ENCODE results near the gene MMP23B. TPM values are rescaled to one million over a fixed set of nuclear protein-coding genes. Genes with fewer than 3 reads are reported as not detected.

The MMP23B gene
- polyA plus RNA-seq, 2 of the 4 experiments (the other 2 are of a cell fraction): 1.0 TPM; not detected in 1

GRCh38 chr1:1616838-1617237 lies 15.1 kb upstream of the MMP23B start:
- Histone ChIP-seq H3K4me1 (peaks cover 17% of the 10 kb centered on the region), H3K27ac (peak overlapping the region in 1 of 2 experiments; percentile 99; a peak in 2 of 6 replicates), H3K4me2 (peak overlapping the region; percentile 93), H3K4me3 (no peak overlapping the region; the same call in 1 of the 3 replicates), H3K9me3 (no peaks in the 10 kb centered on the region)
- no peak for FAIRE-seq
- ChIA-PET CTCF (no interaction called here), POLR2A (no interaction called here)
- ATAC-seq: no peak
- DNase-seq (ENCODE audit: low read depth in 1 of 2, low spot score in 1 of 2): no peak
- 87% methylated on average over 15 of the region's 19 CpGs for WGBS (ENCODE audit: missing lambda C conversion rate)
- TF ChIP-seq CTCF (IDR thresholded peaks at IDR 0.05) (no peak), ZC3H11A (IDR thresholded peaks at IDR 0.05) (no peak), BHLHE40 (IDR thresholded peaks at IDR 0.05; ENCODE audit: low read depth, low read length) (no peak), ZSCAN20 (CRISPR knock-in tag; IDR thresholded peaks at IDR 0.05) (no peak), FOXS1 (CRISPR knock-in tag; IDR thresholded peaks at IDR 0.05) (no peak), PHF8 (IDR thresholded peaks at IDR 0.05; ENCODE audit: borderline replicate concordance, low read depth) (no peak), JUN (IDR thresholded peaks at IDR 0.05) (no peak), POLR2A (IDR thresholded peaks at IDR 0.05; ENCODE audit: low read length) (no peak), HMGXB4 (CRISPR knock-in tag; IDR thresholded peaks at IDR 0.05; ENCODE audit: borderline replicate concordance) (no peak), ATOH8 (CRISPR knock-in tag; IDR thresholded peaks at IDR 0.05; ENCODE audit: low read depth) (no peak), MYC (IDR thresholded peaks at IDR 0.05; ENCODE audit: borderline replicate concordance, low read length) (no peak), CEBPB (IDR thresholded peaks at IDR 0.05) (no peak), MAZ (IDR thresholded peaks at IDR 0.05; ENCODE audit: borderline replicate concordance, low read depth, low read length) (no peak), SMC3 (IDR thresholded peaks at IDR 0.05) (no peak), CHD2 (IDR thresholded peaks at IDR 0.05; ENCODE audit: low read length, partially characterized antibody) (no peak), EHMT2 (IDR thresholded peaks at IDR 0.05; ENCODE audit: low read depth) (no peak), GATA3 (IDR thresholded peaks at IDR 0.05; ENCODE audit: borderline replicate concordance) (no peak)

GRCh38 chr1:1617516-1617915 lies 14.5 kb upstream of the MMP23B start:
- Histone ChIP-seq H3K4me2 (no peak overlapping the region), H3K4me3 (no peak overlapping the region), H3K4me1 (peaks cover 17% of the 10 kb centered on the region), H3K9me3 (no peaks in the 10 kb centered on the region), H3K27ac (no peak overlapping the region)
- TF ChIP-seq ZNF302 (CRISPR knock-in tag; IDR thresholded peaks at IDR 0.05) (no peak), TFCP2L1 (CRISPR knock-in tag; IDR thresholded peaks at IDR 0.05) (no peak), ESRRA (IDR thresholded peaks at IDR 0.05; ENCODE audit: borderline replicate concordance, low read length) (no peak), HEYL (CRISPR knock-in tag; IDR thresholded peaks at IDR 0.05) (no peak), FOXS1 (CRISPR knock-in tag; IDR thresholded peaks at IDR 0.05) (no peak), ZSCAN20 (CRISPR knock-in tag; IDR thresholded peaks at IDR 0.05) (no peak), ATOH8 (CRISPR knock-in tag; IDR thresholded peaks at IDR 0.05; ENCODE audit: low read depth) (no peak), NFE2L2 (conservative IDR thresholded peaks at IDR 0.05; ENCODE audit: low read length) (no peak), EHF (CRISPR knock-in tag; IDR thresholded peaks at IDR 0.05) (no peak), JUN (IDR thresholded peaks at IDR 0.05) (no peak), CBX2 (IDR thresholded peaks at IDR 0.05; ENCODE audit: borderline replicate concordance, low read depth) (no peak), MAZ (IDR thresholded peaks at IDR 0.05; ENCODE audit: borderline replicate concordance, low read depth, low read length) (no peak), CBX8 (IDR thresholded peaks at IDR 0.05) (no peak), GATA3 (IDR thresholded peaks at IDR 0.05; ENCODE audit: borderline replicate concordance) (no peak), HOXB5 (CRISPR knock-in tag; IDR thresholded peaks at IDR 0.05) (no peak), SREBF2 (IDR thresholded peaks at IDR 0.05) (no peak), KDM5A (IDR thresholded peaks at IDR 0.05) (no peak), REST (IDR thresholded peaks at IDR 0.05) (no peak)
- FAIRE-seq: no peak
- ATAC-seq: no peak
- ChIA-PET CTCF (no interaction called here), POLR2A (no interaction called here)
- DNase-seq (ENCODE audit: low read depth in 1 of 2, low spot score in 1 of 2): no peak
- 91% methylated on average over 11 of the region's 11 CpGs for WGBS (ENCODE audit: missing lambda C conversion rate)
